IMR-90 (cell line): ENCODE data around the gene COX6B1. TPM values are rescaled to one million over a fixed set of nuclear protein-coding genes. Genes with fewer than 3 reads are reported as not detected.

ENCODE experiments used
- ATAC-seq: fragments of 200-7000 bp; cut with Tn5 transposase; 2 replicates; pipeline ENCODE4 v1.9.1; 2020; ENCODE audit warnings: low read depth, mild to moderate bottlenecking, moderate library complexity
- BruUV-seq: library from RNA; stranded (reverse); fragments of 400-500 nt; replicated peaks from 2 replicates; lab custom pipeline; 2021; lab: Mats Ljungman, UMichigan
- CTCF ChIA-PET: fragments of 300-600 bp; formaldehyde crosslinking; extraction: SDS; loops from one replicate; lab custom pipeline; 2021; ENCODE audit warnings: antibody characterized with exemption; lab: Yijun Ruan, JAX
- POLR2A ChIA-PET: fragments of 300-600 bp; sonication (Branson Sonifier 250); formaldehyde crosslinking; loops from one replicate; lab custom pipeline; 2022; ENCODE audit warnings: antibody characterized with exemption; ENCODE audit not compliant: unreplicated experiment; lab: Charles Lee
- DNase-seq: peaks from one replicate; pipeline ENCODE4 v3.0.0; 2013
- H2AFZ ChIP-seq: replicated peaks from 2 replicates; pipeline ENCODE3; 2013; ENCODE audit warnings: low read length, mild to moderate bottlenecking; ENCODE audit not compliant: poor library complexity
- H2AK5ac ChIP-seq: 2 replicates; pipeline ENCODE4 v1.6.1; 2013; ENCODE audit warnings: low read depth, low read length, inconsistent platforms
- H2AK9ac ChIP-seq: replicated peaks from 2 replicates; pipeline ENCODE3; 2013; ENCODE audit warnings: mild to moderate bottlenecking, low read depth, low read length, moderate library complexity; ENCODE audit not compliant: poor library complexity
- H2BK120ac ChIP-seq: 2 replicates; pipeline ENCODE4 v1.6.1; 2013; ENCODE audit warnings: low read depth, low read length, inconsistent platforms
- H2BK15ac ChIP-seq: 3 replicates; pipeline ENCODE4 v1.6.1; 2013; ENCODE audit warnings: low read depth, low read length, inconsistent platforms
- H2BK20ac ChIP-seq: 2 replicates; pipeline ENCODE4 v1.6.1; 2013; ENCODE audit warnings: low read depth, mild to moderate bottlenecking, inconsistent platforms, low read length, moderate library complexity
- H2BK5ac ChIP-seq: 2 replicates; pipeline ENCODE4 v1.6.1; 2013; ENCODE audit warnings: mild to moderate bottlenecking, low read depth, low read length, inconsistent platforms; ENCODE audit not compliant: poor library complexity, severe bottlenecking
- H3K14ac ChIP-seq: replicated peaks from 2 replicates; pipeline ENCODE4 v1.6.1; 2013; ENCODE audit warnings: low read depth, low read length, inconsistent platforms
- H3K18ac ChIP-seq: 2 replicates; pipeline ENCODE4 v1.6.1; 2013; ENCODE audit warnings: low read depth, low read length, control low read depth
- H3K23ac ChIP-seq: 2 replicates; pipeline ENCODE4 v1.6.1; 2013; ENCODE audit warnings: low read depth, low read length, inconsistent platforms
- H3K27ac ChIP-seq: 2 replicates; pipeline ENCODE4 v1.5.1; 2013; ENCODE audit warnings: mild to moderate bottlenecking, control low read depth, low read length; ENCODE audit not compliant: insufficient read depth
- H3K27me3 ChIP-seq: 2 replicates; pipeline ENCODE4 v1.6.1; 2013; ENCODE audit warnings: low read length; ENCODE audit not compliant: control insufficient read depth, insufficient read depth
- H3K36me3 ChIP-seq: 2 replicates; pipeline ENCODE4 v1.6.1; 2013; ENCODE audit warnings: low read length, mixed read lengths; ENCODE audit not compliant: control insufficient read depth, insufficient read depth
- H3K4ac ChIP-seq: 2 replicates; pipeline ENCODE4 v1.6.1; 2013; ENCODE audit warnings: low read depth, low read length, inconsistent platforms
- H3K4me1 ChIP-seq: 2 replicates; pipeline ENCODE4 v1.6.1; 2013; ENCODE audit warnings: low read length, mixed read lengths; ENCODE audit not compliant: control insufficient read depth, insufficient read depth
- H3K4me2 ChIP-seq: 2 replicates; pipeline ENCODE4 v1.6.1; 2013; ENCODE audit warnings: low read depth, mild to moderate bottlenecking, control low read depth, low read length, moderate library complexity
- H3K4me3 ChIP-seq: 2 replicates; pipeline ENCODE4 v1.5.1; 2013; ENCODE audit warnings: low read depth, mild to moderate bottlenecking, control low read depth, low read length, moderate library complexity; ENCODE audit not compliant: insufficient read depth
- H3K56ac ChIP-seq: 2 replicates; pipeline ENCODE4 v1.6.1; 2013; ENCODE audit warnings: low read length, inconsistent platforms; ENCODE audit not compliant: insufficient read depth; ENCODE audit errors: extremely low read depth
- H3K79me1 ChIP-seq, 2 experiments: 2 replicates each; pipeline ENCODE4 v1.6.1; 2013; ENCODE audit warnings: low read length in 2 of 2, inconsistent platforms in 1 of 2, low read depth in 1 of 2
- H3K9ac ChIP-seq: 2 replicates; pipeline ENCODE4 v1.6.1; 2013; ENCODE audit warnings: low read depth, low read length, control low read depth
- H3K9me1 ChIP-seq: 2 replicates; pipeline ENCODE4 v1.6.1; 2013; ENCODE audit warnings: low read length, inconsistent platforms; ENCODE audit not compliant: insufficient read depth
- H3K9me3 ChIP-seq: 2 replicates; pipeline ENCODE4 v1.6.1; 2013; ENCODE audit warnings: low read length; ENCODE audit not compliant: control insufficient read depth, insufficient read depth
- H4K20me1 ChIP-seq: 2 replicates; pipeline ENCODE4 v1.6.1; 2013; ENCODE audit warnings: low read length, inconsistent platforms; ENCODE audit not compliant: insufficient read depth
- H4K5ac ChIP-seq: 2 replicates; pipeline ENCODE4 v1.6.1; 2013; ENCODE audit warnings: mild to moderate bottlenecking, low read depth, low read length, control low read depth
- H4K8ac ChIP-seq, 2 experiments: 2 replicates each; pipeline ENCODE4 v1.6.1; 2013; ENCODE audit warnings: low read depth in 2 of 2, low read length in 2 of 2, control low read depth in 1 of 2, inconsistent platforms in 1 of 2
- H4K91ac ChIP-seq: 2 replicates; pipeline ENCODE4 v1.6.1; 2013; ENCODE audit warnings: low read depth, low read length, inconsistent platforms; ENCODE audit not compliant: insufficient read depth
- MAZ ChIP-seq: IDR thresholded peaks from 2 replicates; pipeline ENCODE4 v1.6.1; 2012; ENCODE audit warnings: low read depth, mild to moderate bottlenecking, low read length, improper control_type of control experiment, moderate library complexity, borderline replicate concordance
- RCOR1 ChIP-seq: IDR thresholded peaks from 2 replicates; pipeline ENCODE4 v1.6.1; 2012; ENCODE audit warnings: mild to moderate bottlenecking, low read length, improper control_type of control experiment; ENCODE audit not compliant: insufficient replicate concordance
- WGBS, 2 experiments: methylation state at CpG; one replicate each; pipeline versions ENCODE4 v1.1.5 to v1.1.7; 2013; ENCODE audit warnings: missing lambda C conversion rate in 2 of 2; ENCODE audit not compliant: insufficient read length in 1 of 2; ENCODE audit errors: extremely low coverage in 2 of 2; 5-methylcytosine and 5-hydroxymethylcytosine counted together
- dilution Hi-C: fragments of 300-500 bp; cut with HindIII; formaldehyde crosslinking; loops from one replicate; pipeline ENCODE4 v1.14.3; 2018; ENCODE audit warnings: low sequenced_read_pairs; ENCODE audit not compliant: unreplicated experiment
- in situ Hi-C: fragments of 300-500 bp; cut with MboI; formaldehyde crosslinking; loops from 3 replicates; pipeline ENCODE4 v1.14.3; 2019; ENCODE audit warnings: low sequenced_read_pairs, inconsistent platforms, mixed read lengths
- intact Hi-C: fragments of 100-400 bp; cut with micrococcal nuclease; formaldehyde crosslinking; loops from 2 replicates; pipeline ENCODE4 v1.10.0; 2022
- polyA plus RNA-seq, 3 experiments: library from polyadenylated mRNA; depleted of rRNA; stranded (reverse); fragments of >200 nt; gene quantifications; 2 replicates each; pipeline ENCODE4 v1.2.3, GENCODE V29; 2012; ENCODE audit warnings: low replicate concordance in 1 of 3
- total RNA-seq: library from RNA; depleted of rRNA; stranded (reverse); fragments of >200 nt; gene quantifications from 2 replicates; pipeline ENCODE4 v1.2.3, GENCODE V29; 2012

COX6B1 gene
- total and polyA plus RNA-seq, 2 of the 4 experiments (the other 2 are of a cell fraction): 914 to 983 TPM

- 13% methylated on average over 11 of the region's 39 CpGs; no CpG with 5 or more reads in 1 of the 2 experiments for WGBS, 2 experiments
- Histone ChIP-seq H3K27me3 (peaks cover 7% of the 10 kb centered on the region; the same call in 1 of the 2 replicates), H2AK5ac (no peak overlapping the region), H3K56ac (no peak overlapping the region), H4K8ac (no peak overlapping the region; a peak in 1 of 4 replicates), H2AFZ (peak overlapping the region; percentile 92), H3K9ac (peak overlapping the region; percentile 12; the same call in 1 of the 2 replicates), H3K14ac (no peak overlapping the region), H3K79me1 (no peaks in the 10 kb centered on the region), H3K4me3 (peak overlapping the region; percentile 36), H3K4ac (no peak overlapping the region; the same call in 1 of the 2 replicates), H3K4me1 (no peaks in the 10 kb centered on the region), H2BK15ac (no peak overlapping the region), H4K5ac (no peak overlapping the region), H2AK9ac (peak overlapping the region; percentile 76), H3K9me1 (no peaks in the 10 kb centered on the region), H4K91ac (peak overlapping the region; percentile 70; the same call in 1 of the 2 replicates), H2BK5ac (no peak overlapping the region), H3K27ac (no peak overlapping the region), H2BK20ac (no peak overlapping the region), H2BK120ac (no peak overlapping the region), H3K18ac (no peak overlapping the region), H3K23ac (no peak overlapping the region), H4K20me1 (no peaks in the 10 kb centered on the region), H3K36me3 (no peaks in the 10 kb centered on the region), H3K4me2 (peak overlapping the region; percentile 60), H3K9me3 (no peaks in the 10 kb centered on the region)
- ChIA-PET CTCF (no interaction called here), POLR2A (no interaction called here)
- intact Hi-C loops: no loop called here
- TF ChIP-seq RCOR1 (no peak), MAZ (peak; percentile 37; the same call in 1 of the 2 replicates)
- in situ Hi-C loops: no loop called here
- ATAC-seq (peak; percentile 98), DNase-seq (peak; percentile 62)
- BruUV-seq: no TSS peak
- dilution Hi-C loops: no loop called here
Measured at GRCh38 chr19:35673121-35673804, 25.1 kb downstream of the COX6B1 start.
